Ishikawa (cell line): ENCODE data around the gene PRSS1.

Experiments used
- CEBPB ChIP-seq: IDR thresholded peaks from 2 replicates; pipeline ENCODE4 v1.6.1; 2012
- CREB1 ChIP-seq: IDR thresholded peaks from 2 replicates; pipeline ENCODE4 v1.6.1; 2012; ENCODE audit warnings: low read depth
- EGR1 ChIP-seq: IDR thresholded peaks from 2 replicates; pipeline ENCODE4 v1.6.1; 2012
- EP300 ChIP-seq: IDR thresholded peaks from 2 replicates; pipeline ENCODE4 v1.6.1; 2012; ENCODE audit warnings: borderline replicate concordance
- FOXM1 ChIP-seq: IDR thresholded peaks from 2 replicates; pipeline ENCODE4 v1.6.1; 2012; ENCODE audit warnings: low read depth, borderline replicate concordance
- NFIC ChIP-seq: IDR thresholded peaks from 2 replicates; pipeline ENCODE4 v1.6.1; 2012
- RAD21 ChIP-seq: IDR thresholded peaks from 2 replicates; pipeline ENCODE4 v1.6.1; 2012; ENCODE audit warnings: low read depth
- TAF1 ChIP-seq: IDR thresholded peaks from 2 replicates; pipeline ENCODE4 v1.6.1; 2012; ENCODE audit warnings: low read depth, mild to moderate bottlenecking
- TCF12 ChIP-seq: IDR thresholded peaks from 2 replicates; pipeline ENCODE4 v1.6.1; 2012; ENCODE audit warnings: low read depth
- TEAD4 ChIP-seq: IDR thresholded peaks from 2 replicates; pipeline ENCODE4 v1.6.1; 2012
- YY1 ChIP-seq: IDR thresholded peaks from 2 replicates; pipeline ENCODE4 v1.6.1; 2012; ENCODE audit warnings: low read depth
- ZBTB7A ChIP-seq: IDR thresholded peaks from 2 replicates; pipeline ENCODE4 v1.6.1; 2012; ENCODE audit warnings: low read depth
- TF ChIP-seq, protein P1 (sequence below): IDR thresholded peaks from 2 replicates; pipeline ENCODE4 v1.6.1; 2012; ENCODE audit warnings: low read depth, mild to moderate bottlenecking
- TF ChIP-seq, protein P2 (sequence below): IDR thresholded peaks from 2 replicates; pipeline ENCODE4 v1.6.1; 2012
- TF ChIP-seq, protein P3 (sequence below): IDR thresholded peaks from 2 replicates; pipeline ENCODE4 v1.6.1; 2012

PRSS1 gene

DNA sequence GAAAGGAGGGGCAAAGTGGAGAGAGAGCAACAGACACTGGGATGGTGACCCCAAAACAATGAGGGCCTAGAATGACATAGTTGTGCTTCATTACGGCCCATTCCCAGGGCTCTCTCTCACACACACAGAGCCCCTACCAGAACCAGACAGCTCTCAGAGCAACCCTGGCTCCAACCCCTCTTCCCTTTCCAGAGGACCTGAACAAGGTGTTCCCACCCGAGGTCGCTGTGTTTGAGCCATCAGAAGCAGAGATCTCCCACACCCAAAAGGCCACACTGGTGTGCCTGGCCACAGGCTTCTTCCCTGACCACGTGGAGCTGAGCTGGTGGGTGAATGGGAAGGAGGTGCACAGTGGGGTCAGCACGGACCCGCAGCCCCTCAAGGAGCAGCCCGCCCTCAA is 42.2 kb downstream of the PRSS1 start:
- no peak for TF ChIP-seq TCF12
- no peak for TF ChIP-seq ZBTB7A
- TF ChIP-seq RAD21 = no peak
- no peak for TF ChIP-seq EP300
- no peak for TF ChIP-seq TEAD4
- TF ChIP-seq, protein P1, sequence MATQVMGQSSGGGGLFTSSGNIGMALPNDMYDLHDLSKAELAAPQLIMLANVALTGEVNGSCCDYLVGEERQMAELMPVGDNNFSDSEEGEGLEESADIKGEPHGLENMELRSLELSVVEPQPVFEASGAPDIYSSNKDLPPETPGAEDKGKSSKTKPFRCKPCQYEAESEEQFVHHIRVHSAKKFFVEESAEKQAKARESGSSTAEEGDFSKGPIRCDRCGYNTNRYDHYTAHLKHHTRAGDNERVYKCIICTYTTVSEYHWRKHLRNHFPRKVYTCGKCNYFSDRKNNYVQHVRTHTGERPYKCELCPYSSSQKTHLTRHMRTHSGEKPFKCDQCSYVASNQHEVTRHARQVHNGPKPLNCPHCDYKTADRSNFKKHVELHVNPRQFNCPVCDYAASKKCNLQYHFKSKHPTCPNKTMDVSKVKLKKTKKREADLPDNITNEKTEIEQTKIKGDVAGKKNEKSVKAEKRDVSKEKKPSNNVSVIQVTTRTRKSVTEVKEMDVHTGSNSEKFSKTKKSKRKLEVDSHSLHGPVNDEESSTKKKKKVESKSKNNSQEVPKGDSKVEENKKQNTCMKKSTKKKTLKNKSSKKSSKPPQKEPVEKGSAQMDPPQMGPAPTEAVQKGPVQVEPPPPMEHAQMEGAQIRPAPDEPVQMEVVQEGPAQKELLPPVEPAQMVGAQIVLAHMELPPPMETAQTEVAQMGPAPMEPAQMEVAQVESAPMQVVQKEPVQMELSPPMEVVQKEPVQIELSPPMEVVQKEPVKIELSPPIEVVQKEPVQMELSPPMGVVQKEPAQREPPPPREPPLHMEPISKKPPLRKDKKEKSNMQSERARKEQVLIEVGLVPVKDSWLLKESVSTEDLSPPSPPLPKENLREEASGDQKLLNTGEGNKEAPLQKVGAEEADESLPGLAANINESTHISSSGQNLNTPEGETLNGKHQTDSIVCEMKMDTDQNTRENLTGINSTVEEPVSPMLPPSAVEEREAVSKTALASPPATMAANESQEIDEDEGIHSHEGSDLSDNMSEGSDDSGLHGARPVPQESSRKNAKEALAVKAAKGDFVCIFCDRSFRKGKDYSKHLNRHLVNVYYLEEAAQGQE = no peak
- TF ChIP-seq CREB1 = no peak
- TF ChIP-seq NFIC = no peak
- TF ChIP-seq CEBPB = no peak
- TF ChIP-seq TAF1 = no peak
- no peak for TF ChIP-seq EGR1

DNA sequence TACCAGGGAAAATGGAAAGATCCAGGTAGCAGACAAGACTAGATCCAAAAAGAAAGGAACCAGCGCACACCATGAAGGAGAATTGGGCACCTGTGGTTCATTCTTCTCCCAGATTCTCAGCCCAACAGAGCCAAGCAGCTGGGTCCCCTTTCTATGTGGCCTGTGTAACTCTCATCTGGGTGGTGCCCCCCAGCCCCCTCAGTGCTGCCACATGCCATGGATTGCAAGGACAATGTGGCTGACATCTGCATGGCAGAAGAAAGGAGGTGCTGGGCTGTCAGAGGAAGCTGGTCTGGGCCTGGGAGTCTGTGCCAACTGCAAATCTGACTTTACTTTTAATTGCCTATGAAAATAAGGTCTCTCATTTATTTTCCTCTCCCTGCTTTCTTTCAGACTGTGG is 42.9 kb downstream of the PRSS1 start:
- TF ChIP-seq TAF1 (no peak), CREB1 (no peak), EGR1 (no peak)

DNA sequence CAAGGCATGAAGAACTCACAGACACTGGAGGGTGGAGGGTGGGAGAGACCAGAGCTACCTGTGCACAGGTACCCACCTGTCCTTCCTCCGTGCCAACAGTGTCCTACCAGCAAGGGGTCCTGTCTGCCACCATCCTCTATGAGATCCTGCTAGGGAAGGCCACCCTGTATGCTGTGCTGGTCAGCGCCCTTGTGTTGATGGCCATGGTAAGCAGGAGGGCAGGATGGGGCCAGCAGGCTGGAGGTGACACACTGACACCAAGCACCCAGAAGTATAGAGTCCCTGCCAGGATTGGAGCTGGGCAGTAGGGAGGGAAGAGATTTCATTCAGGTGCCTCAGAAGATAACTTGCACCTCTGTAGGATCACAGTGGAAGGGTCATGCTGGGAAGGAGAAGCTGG is 43.3 kb downstream of the PRSS1 start:
- TF ChIP-seq, protein P1 = peak; percentile 53; the same call in 1 of the 2 replicates
- TF ChIP-seq NFIC = no peak
- TF ChIP-seq RAD21 = no peak
- TF ChIP-seq, protein P2, sequence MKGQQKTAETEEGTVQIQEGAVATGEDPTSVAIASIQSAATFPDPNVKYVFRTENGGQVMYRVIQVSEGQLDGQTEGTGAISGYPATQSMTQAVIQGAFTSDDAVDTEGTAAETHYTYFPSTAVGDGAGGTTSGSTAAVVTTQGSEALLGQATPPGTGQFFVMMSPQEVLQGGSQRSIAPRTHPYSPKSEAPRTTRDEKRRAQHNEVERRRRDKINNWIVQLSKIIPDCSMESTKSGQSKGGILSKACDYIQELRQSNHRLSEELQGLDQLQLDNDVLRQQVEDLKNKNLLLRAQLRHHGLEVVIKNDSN = no peak
- TF ChIP-seq, protein P3, sequence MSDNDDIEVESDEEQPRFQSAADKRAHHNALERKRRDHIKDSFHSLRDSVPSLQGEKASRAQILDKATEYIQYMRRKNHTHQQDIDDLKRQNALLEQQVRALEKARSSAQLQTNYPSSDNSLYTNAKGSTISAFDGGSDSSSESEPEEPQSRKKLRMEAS = no peak
- TF ChIP-seq CREB1 = no peak

DNA sequence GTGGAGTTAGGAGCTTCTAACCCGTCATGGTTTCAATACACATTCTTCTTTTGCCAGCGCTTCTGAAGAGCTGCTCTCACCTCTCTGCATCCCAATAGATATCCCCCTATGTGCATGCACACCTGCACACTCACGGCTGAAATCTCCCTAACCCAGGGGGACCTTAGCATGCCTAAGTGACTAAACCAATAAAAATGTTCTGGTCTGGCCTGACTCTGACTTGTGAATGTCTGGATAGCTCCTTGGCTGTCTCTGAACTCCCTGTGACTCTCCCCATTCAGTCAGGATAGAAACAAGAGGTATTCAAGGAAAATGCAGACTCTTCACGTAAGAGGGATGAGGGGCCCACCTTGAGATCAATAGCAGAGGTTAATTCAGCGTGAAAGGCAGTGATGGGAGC is 43.9 kb downstream of the PRSS1 start:
- TF ChIP-seq EP300 (no peak), YY1 (no peak), FOXM1 (no peak), RAD21 (no peak), TCF12 (no peak), CEBPB (no peak), TAF1 (no peak), CREB1 (no peak), ZBTB7A (no peak), NFIC (no peak), EGR1 (no peak), TEAD4 (no peak)
- TF ChIP-seq, protein P3 = no peak
- TF ChIP-seq, protein P1 = no peak
- TF ChIP-seq, protein P2 = no peak

DNA sequence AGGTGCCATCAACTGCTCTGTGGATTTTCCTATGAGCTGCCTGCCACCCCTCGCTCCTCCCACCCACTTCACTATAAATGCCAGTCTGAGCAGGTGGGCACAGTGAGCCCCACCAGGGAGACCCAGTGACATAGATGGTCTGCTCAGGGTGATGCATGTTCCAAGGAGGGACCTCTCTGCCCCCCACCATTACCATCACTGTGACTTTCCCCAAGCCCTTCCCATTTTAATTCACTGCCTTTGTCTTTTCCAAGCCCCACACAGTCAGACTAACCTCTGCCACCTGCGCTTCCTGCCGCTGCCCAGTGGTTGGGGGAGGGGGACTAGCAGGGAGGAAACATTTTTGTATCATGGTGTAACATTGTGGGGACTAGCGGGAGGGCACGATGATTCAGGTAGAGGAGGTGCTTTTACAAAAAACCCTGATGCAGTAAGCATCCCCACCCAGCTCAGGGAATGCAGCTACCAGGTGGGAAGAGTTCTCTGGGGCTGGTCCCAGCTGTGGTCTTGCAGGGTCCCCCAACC is 46.1 kb downstream of the PRSS1 start:
- TF ChIP-seq YY1 (no peak), TEAD4 (no peak), RAD21 (no peak)
- TF ChIP-seq, protein P3 = no peak
- TF ChIP-seq, protein P2 = no peak
